Ishikawa (cell line): ENCODE measurements around the gene IQCH.

Experiments used
- CEBPB ChIP-seq: IDR thresholded peaks from 2 replicates; pipeline ENCODE4 v1.6.1; 2012
- CREB1 ChIP-seq: IDR thresholded peaks from 2 replicates; pipeline ENCODE4 v1.6.1; 2012; ENCODE audit warnings: low read depth
- EGR1 ChIP-seq: IDR thresholded peaks from 2 replicates; pipeline ENCODE4 v1.6.1; 2012
- EP300 ChIP-seq: IDR thresholded peaks from 2 replicates; pipeline ENCODE4 v1.6.1; 2012; ENCODE audit warnings: borderline replicate concordance
- FOXM1 ChIP-seq: IDR thresholded peaks from 2 replicates; pipeline ENCODE4 v1.6.1; 2012; ENCODE audit warnings: low read depth, borderline replicate concordance
- MAX ChIP-seq: IDR thresholded peaks from 2 replicates; pipeline ENCODE4 v1.6.1; 2012
- NFIC ChIP-seq: IDR thresholded peaks from 2 replicates; pipeline ENCODE4 v1.6.1; 2012
- RAD21 ChIP-seq: IDR thresholded peaks from 2 replicates; pipeline ENCODE4 v1.6.1; 2012; ENCODE audit warnings: low read depth
- REST ChIP-seq: IDR thresholded peaks from 2 replicates; pipeline ENCODE4 v1.6.1; 2012; ENCODE audit warnings: low read depth, mild to moderate bottlenecking
- TAF1 ChIP-seq: IDR thresholded peaks from 2 replicates; pipeline ENCODE4 v1.6.1; 2012; ENCODE audit warnings: low read depth, mild to moderate bottlenecking
- TCF12 ChIP-seq: IDR thresholded peaks from 2 replicates; pipeline ENCODE4 v1.6.1; 2012; ENCODE audit warnings: low read depth
- TEAD4 ChIP-seq: IDR thresholded peaks from 2 replicates; pipeline ENCODE4 v1.6.1; 2012
- USF1 ChIP-seq: IDR thresholded peaks from 2 replicates; pipeline ENCODE4 v1.6.1; 2012
- YY1 ChIP-seq: IDR thresholded peaks from 2 replicates; pipeline ENCODE4 v1.6.1; 2012; ENCODE audit warnings: low read depth
- ZBTB7A ChIP-seq: IDR thresholded peaks from 2 replicates; pipeline ENCODE4 v1.6.1; 2012; ENCODE audit warnings: low read depth

The IQCH gene

GRCh38 chr15:67534360-67534759 is 279.8 kb downstream of the IQCH start:
- TF ChIP-seq CEBPB (no peak), NFIC (no peak), MAX (no peak), TEAD4 (no peak), YY1 (no peak)

GRCh38 chr15:67537771-67538170 is 283.2 kb downstream of the IQCH start:
- TF ChIP-seq EP300 (no peak), USF1 (no peak), CREB1 (no peak), FOXM1 (no peak), REST (no peak), YY1 (no peak), NFIC (no peak), CEBPB (no peak), EGR1 (no peak), ZBTB7A (no peak), TCF12 (no peak), TAF1 (no peak), TEAD4 (no peak)

- no peak for TF ChIP-seq RAD21
- peak; percentile 70; the same call in 1 of the 2 replicates for TF ChIP-seq MAX
- TF ChIP-seq TAF1 = peak; percentile 80; the same call in 1 of the 2 replicates
- peak; percentile 45; the same call in 1 of the 2 replicates for TF ChIP-seq TCF12
- peak; percentile 96 for TF ChIP-seq YY1
- peak; percentile 64; the same call in 1 of the 2 replicates for TF ChIP-seq EGR1
Measured at GRCh38 chr15:67542420-67543347, 288.1 kb downstream of the IQCH start, which contains the start of gene MAP2K5. Gene MAP2K5 (plus strand): TSS chr15:67542703. CDS start chr15:67543336, 633 bp downstream.

- TF ChIP-seq MAX = no peak
- TF ChIP-seq TCF12 = no peak
- no peak for TF ChIP-seq ZBTB7A
- no peak for TF ChIP-seq TAF1
- no peak for TF ChIP-seq RAD21
- TF ChIP-seq USF1 = no peak
- TF ChIP-seq CEBPB = no peak
Measured at GRCh38 chr15:67543348-67543718, 288.7 kb downstream of the IQCH start.

- no peak for TF ChIP-seq TCF12
- no peak for TF ChIP-seq USF1
- TF ChIP-seq NFIC = no peak
- no peak for TF ChIP-seq EP300
- no peak for TF ChIP-seq REST
Measured at GRCh38 chr15:67544475-67544874, 289.9 kb downstream of the IQCH start.

- no peak for TF ChIP-seq MAX
- TF ChIP-seq CREB1 = no peak
- TF ChIP-seq TAF1 = no peak
- TF ChIP-seq USF1 = no peak
- no peak for TF ChIP-seq TCF12
- no peak for TF ChIP-seq EGR1
- no peak for TF ChIP-seq CEBPB
- no peak for TF ChIP-seq FOXM1
- TF ChIP-seq RAD21 = no peak
- no peak for TF ChIP-seq YY1
Measured at GRCh38 chr15:67545864-67546263, 291.3 kb downstream of the IQCH start.
